Left kidney (tissue), 2 donors: ENCODE results near the gene EVA1A. TPM values are rescaled to one million over a fixed set of nuclear protein-coding genes. Genes with fewer than 3 reads are reported as not detected.

Experiments
- DNase-seq: peaks from one replicate; pipeline ENCODE4 v3.0.0-alpha.2; 2013
- polyA plus RNA-seq: library from polyadenylated mRNA; unstranded; fragments of 120-200 nt; gene quantifications from one replicate; pipeline ENCODE4 v1.2.1, GENCODE V29; 2013; ENCODE audit not compliant: insufficient read length

The EVA1A gene
- polyA plus RNA-seq, 1 donor: 12.9 TPM

GRCh38 chr2:75453384-75454240 is 107.1 kb downstream of the EVA1A start:
- DNase-seq: no peak

DNA sequence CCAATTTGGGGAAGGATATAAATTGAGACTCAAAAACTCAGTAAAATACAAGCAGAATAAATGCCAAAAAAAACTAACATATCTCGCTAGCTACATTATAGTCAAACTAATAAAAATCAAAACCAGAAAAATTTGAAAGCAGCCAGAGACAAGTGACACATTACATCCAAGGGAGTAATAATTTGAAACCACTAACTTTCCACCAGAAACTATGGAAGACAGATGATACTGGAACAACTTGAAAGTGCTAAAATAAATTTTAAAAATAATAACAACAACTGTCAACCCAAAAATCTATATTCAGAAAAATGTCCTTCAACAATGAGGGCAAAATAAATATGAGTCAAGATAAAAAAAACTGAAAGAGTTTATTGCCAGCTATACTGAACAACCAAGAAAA is 110.7 kb downstream of the EVA1A start:
- no peak for DNase-seq

- no peak for DNase-seq
These were observed 113.6 kb downstream of the EVA1A start for GRCh38 chr2:75447176-75447575.

Other genes starting within 250 kb of the EVA1A start
- gene MRPL19, start 85.8 kb upstream of the EVA1A start, polyA plus RNA-seq: 72.6 TPM
- gene GCFC2, start 150.0 kb upstream of the EVA1A start, polyA plus RNA-seq: 60.7 TPM